T-helper 1 cell treated with Interleukin-12 subunit alpha and Interleukin-12 subunit beta and Interleukin-4 antibody, amounts not matched to agents 30 ng/mL and 1 ng/mL, for 36 hours (primary cell): ENCODE data around the gene PDXK. TPM values are rescaled to one million over a fixed set of nuclear protein-coding genes. Genes with fewer than 3 reads are reported as not detected.

Experiments used
- intact Hi-C: fragments of 100-400 bp; cut with micrococcal nuclease; formaldehyde crosslinking; loops from one replicate; pipeline ENCODE4 v1.15.1; 2024
- total RNA-seq: library from RNA; stranded (reverse); gene quantifications from 2 replicates; pipeline ENCODE4 v1.2.3, GENCODE V29; 2022

Gene PDXK
- total RNA-seq, 1 donor from 2014 or later, result 102 TPM

DNA sequence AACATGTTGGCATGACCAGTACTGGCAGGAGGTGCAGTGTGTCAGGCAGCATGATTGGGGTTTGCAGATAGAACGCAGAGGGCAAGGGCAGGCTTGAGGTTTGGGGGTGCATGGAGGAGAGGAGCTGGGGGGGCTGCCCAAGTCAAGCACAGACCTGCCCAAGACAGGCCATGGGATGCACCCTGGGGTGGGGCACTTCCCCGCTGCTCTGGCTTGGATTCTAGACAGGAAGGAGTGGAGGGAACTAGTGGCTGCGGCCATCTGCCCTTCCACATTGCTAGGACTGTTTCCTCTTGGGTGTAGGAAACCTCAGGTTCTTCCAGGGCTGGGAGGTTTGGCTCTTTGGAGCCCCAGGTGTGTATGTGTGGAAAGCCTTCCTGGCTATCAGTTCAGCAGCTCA lies 3.0 kb downstream of the PDXK start:
- intact Hi-C loops, result no loop called here

DNA sequence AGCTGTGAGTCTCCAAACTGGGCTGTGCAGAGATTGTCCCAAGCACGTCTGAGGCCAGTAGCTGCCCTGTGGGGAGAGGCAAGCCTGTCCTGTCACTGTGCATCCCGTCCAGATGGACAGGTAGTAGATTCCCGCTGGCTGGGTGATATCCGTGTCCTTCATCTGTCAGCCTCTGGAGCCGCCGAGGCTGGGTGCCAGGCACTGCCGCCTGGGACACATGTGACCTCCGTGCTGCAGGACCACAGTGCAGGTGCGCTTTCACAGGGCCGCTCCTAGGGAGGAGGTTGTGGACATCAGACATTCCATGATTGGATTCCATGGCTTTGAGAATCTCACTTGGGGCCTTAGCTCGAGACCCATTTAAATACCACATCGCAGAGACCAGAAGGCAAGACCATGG lies 4.7 kb downstream of the PDXK start:
- intact Hi-C loops, result no loop called here

DNA sequence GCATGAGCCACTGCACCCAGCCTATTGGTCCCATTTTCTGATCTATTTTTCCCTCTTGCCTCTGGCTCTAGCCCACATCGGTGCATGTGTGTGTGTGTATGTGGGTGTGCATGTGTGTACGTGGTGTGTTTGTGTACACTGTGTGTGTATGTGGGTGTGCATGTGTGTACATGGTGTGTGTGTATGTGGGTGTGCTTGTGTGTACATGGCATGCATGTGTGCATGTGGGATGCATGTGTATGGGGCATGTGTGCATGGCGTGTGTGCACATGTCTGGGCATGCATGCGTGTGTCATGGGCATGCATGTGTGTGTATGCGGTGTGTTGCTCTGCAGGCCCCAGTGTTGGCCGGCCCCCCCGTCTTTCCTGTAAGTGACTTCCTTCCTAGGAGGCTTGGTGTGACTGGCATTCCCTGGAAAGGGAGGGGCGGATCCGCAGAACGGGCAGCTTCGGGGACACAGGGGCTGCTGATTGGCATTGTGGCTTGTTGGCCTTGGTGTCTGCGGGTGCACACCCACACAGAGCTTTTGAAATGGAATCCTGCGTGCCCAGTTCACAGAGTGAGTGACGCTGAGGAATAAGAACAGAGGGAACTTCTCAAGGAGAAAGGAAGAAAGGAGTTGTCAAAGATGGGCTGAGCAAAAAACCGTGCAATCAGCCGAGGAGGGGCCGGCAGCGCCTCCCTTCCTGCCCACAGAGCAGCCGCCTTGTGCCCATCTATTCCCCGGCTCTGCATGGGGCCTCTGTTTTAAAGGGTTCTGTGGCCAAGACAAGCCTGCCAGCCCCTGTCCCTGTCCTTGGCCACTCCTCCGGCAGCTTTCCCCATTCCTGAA lies 8.0 kb downstream of the PDXK start:
- intact Hi-C loops, result no loop called here

DNA sequence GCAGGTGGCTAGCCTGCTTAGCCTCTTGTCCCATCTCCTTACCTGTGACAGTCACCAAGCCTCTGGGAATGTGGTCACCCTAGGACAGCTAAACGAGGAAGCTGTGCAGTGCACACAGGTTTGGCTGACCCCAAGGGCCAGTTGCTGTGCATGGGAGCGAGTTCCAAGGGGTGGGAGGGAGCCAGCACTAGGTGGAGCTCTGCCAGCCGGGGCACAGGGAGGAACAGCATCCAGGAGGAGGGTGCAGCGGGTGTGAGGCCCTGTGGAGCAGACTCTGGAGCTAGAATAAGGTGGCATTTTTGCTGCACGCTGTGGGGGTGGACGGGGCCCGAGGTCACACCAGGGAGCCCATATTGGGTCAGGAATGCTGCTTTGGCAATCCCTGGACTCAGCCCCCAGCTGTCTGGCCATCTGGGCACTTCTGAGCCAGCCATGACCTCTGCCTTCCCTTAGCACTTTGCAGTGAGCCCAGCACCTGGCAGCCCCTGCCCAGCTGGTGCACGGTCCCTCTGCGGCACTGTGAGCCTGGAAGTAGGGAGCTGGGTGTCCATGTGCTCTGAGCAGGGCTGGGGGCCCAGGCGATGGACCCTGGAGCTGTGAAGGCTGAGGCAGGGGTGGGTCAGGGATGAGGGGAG lies 8.7 kb downstream of the PDXK start:
- intact Hi-C loops, result loop anchor here (1.0 kb wide), 2 partner anchors 8 to 49 kb away; partner anchors contain the start of genes CSTB and PDXK

GRCh38 chr21:43728154-43728466 lies 9.2 kb downstream of the PDXK start:
- intact Hi-C loops, result loop anchor here (1.0 kb wide), 2 partner anchors 9 to 48 kb away; partner anchors contain the start of genes CSTB and PDXK

GRCh38 chr21:43728467-43729390 lies 9.8 kb downstream of the PDXK start:
- intact Hi-C loops, result loop anchor here (1.0 kb wide), 2 partner anchors 9 to 48 kb away; partner anchors contain the start of genes CSTB and PDXK

DNA sequence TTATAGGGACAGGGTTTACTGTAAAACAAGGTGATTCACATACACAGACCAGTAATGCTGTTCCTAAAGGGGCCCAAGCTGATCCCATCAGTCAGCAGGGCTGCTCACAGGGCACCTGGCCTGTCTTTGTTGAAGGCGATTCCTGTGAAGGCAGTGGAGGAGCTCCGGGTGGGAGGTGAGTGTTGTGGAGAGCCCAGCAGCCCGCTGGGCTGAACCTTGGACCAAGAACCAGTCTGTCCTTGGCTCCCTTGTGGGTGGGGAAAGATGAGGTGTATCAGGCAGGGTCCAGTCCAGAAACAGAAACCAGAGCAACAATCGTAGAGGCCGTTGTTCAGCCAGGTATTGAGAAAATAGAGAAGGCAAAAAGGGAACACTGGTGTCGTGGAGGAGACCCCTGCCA lies 12.5 kb downstream of the PDXK start:
- intact Hi-C loops, result no loop called here

DNA sequence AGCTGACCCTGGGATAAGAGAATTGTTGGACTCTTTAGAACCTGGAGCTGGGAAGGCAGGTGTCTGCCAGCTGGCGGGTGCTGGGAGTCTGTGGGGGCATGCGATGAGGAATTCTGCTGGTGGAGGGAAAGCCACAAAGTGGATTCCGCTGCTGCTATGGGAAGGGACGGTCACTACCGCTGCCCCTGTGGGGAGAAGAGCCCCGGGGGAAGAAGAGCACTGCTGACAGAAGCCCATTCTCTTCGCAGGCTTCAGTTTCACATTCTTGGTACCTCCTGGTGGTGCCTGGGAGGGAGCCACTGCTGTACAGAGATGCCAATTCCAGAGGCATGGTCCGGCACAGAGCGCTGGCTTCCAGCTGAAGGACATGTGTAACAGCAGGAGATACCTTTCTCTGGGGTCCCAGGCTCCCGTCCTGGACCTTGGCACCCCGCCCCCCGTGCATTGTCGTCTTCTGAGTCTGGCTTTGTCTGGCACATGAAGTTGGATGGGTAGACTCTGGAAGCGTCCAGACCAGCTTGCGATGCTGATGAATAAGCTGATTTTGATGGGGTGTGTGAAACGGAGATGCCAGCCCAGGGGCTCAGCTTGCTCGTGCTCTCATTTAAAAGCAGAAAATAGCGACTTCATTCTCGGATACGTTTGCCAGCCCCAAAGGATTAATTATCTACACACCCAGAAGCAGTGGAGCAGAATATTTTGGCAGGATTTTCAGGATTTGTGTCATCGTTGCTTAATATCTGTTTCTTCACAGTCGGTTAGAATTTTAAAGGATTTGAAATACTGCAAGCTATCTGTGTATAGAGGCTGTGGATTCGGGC lies 13.2 kb downstream of the PDXK start:
- intact Hi-C loops, result no loop called here

DNA sequence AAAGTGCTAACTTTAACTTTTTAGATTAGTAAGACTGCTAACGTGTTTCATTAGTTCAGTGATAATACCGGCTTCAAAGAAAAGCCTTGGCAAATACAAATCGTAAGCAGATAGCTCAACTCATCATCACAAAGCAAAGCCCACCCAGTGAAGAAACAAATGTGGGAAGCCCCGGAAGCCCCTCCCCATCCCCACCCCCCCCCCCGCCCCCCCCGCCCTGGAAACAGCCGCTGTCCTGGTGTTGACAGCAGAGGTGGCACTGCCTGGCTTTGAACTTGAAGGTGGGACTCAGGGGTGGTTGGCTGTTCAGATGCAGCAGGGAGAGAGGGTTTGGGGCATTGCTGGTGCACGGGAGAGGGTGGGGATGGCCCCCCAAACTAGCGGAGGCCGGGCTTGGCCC lies 14.1 kb downstream of the PDXK start:
- intact Hi-C loops, result no loop called here

- intact Hi-C loops, result no loop called here
Measured at GRCh38 chr21:43733529-43734071, 14.7 kb downstream of the PDXK start.

- intact Hi-C loops, result no loop called here
Measured at GRCh38 chr21:43734131-43734927, 15.4 kb downstream of the PDXK start.

DNA sequence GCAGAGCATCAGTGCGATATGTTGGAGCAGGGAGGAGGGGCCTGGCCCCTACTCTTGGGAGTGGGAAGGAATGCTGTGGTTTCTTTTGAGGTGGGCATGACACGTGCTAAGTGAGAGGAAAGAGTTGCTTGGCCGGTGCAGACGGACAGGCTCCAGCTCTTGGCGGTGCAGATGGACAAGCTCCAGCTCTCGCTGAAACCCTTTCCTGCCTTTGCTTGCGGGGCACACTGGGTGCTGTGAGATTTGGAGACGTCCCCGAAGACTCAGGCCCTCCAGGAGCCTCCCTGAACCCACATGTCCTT lies 15.9 kb downstream of the PDXK start:
- intact Hi-C loops, result no loop called here

DNA sequence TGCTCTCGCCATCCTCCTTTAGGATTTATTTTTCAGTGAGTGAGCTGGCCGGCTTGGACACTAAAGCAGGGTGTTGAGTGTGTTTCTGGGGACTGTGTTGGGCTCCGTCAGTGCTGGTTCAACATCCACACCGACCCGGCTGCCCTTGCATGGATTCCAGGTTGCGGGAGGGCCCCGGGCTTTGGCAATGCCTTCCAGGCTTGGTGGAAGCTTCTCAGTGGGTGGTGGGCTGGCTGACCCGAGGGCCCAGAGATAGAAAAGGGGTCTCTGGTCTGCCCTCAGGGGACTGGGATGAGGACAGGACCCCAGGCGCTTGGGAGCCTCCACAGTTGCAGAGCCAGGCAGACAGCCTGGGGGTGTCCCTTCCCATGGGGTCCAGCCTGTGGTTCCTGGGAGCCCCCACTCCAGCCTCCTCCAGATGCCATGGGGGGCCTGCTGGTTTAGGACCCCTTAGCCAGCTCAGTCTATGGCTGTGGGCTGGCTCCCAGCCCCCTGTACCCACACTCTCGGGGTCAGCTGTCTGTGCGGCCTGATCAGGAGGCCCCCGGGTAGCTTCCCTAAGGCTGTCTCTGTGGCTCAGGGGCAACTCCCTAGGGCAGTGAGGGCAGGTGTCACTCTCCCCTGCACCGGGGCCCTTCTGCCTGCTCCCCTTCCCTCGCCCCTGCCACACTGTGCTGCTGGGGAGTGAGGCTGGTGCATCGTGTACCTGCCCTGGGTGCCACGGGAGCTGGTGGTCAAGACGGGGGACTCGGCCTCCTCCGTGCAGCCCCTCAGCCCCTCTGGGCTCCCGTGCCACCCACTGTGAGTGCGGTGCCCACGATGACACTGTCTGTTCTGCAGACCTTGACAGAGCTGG lies 16.5 kb downstream of the PDXK start:
- intact Hi-C loops, result no loop called here

GRCh38 chr21:43736224-43736883 lies 17.4 kb downstream of the PDXK start:
- intact Hi-C loops, result no loop called here

DNA sequence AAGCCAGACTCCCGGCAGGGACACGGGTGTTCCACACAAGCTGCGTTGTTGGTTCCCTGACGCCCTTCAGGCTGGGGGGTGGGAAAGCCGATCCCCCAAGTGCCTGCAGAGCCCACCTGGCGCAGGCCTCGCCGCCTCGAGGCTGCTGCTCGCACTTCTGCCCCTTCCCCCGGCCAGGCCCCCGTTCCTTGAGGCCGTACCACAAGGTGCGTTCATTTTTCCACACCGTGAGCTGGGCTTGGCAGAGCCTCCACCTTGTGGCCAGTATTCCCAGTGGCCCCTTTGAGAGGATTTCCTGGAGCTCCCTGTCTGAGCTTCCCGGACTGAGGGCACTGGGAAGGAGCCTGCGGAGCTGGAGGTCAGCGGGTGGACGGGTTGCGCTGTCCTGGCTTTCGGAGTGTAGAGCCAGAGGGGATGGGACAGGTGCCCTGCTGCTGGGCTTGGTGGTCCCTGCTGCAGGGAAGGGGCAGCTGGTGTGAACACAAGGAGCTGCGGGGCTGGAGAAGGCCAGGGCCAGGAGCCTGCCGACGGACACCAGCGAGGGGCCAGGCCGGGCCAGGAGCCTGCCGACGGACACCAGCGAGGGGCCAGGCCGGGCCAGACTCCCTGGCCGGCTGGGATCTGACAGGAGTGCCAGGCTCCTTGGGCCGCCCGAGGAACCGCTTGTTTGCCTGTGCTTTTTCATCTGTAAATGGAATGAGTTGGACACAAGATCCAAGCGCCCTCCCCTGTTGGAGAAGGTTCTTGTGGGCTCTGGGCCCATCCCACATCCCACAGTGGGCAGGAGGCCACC lies 18.4 kb downstream of the PDXK start:
- intact Hi-C loops, result no loop called here

GRCh38 chr21:43739621-43740435 lies 20.9 kb downstream of the PDXK start:
- intact Hi-C loops, result no loop called here
